Measurements from ENCODE around the gene MAPKAPK2.

GRCh38 chr1:206647224-206647623, 37.5 kb upstream of the MAPKAPK2 start:
- TF ChIP-seq, protein P1, sequence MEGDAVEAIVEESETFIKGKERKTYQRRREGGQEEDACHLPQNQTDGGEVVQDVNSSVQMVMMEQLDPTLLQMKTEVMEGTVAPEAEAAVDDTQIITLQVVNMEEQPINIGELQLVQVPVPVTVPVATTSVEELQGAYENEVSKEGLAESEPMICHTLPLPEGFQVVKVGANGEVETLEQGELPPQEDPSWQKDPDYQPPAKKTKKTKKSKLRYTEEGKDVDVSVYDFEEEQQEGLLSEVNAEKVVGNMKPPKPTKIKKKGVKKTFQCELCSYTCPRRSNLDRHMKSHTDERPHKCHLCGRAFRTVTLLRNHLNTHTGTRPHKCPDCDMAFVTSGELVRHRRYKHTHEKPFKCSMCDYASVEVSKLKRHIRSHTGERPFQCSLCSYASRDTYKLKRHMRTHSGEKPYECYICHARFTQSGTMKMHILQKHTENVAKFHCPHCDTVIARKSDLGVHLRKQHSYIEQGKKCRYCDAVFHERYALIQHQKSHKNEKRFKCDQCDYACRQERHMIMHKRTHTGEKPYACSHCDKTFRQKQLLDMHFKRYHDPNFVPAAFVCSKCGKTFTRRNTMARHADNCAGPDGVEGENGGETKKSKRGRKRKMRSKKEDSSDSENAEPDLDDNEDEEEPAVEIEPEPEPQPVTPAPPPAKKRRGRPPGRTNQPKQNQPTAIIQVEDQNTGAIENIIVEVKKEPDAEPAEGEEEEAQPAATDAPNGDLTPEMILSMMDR (conservative IDR thresholded peaks at IDR 0.05; ENCODE audit: low read length) = no peak
- no peak for TF ChIP-seq EZH2phosphoT487 (IDR thresholded peaks at IDR 0.05; ENCODE audit: borderline replicate concordance, low read depth, low read length)

Data from OCI-LY7 (cell line).